Right lobe of liver (tissue), 4 donors: ENCODE data around the gene GOLPH3L.

Experiments
- POLR2A ChIP-seq: fragments of 450-650 bp; IDR thresholded peaks from one replicate; pipeline ENCODE4 v1.6.1; 2017; ENCODE audit warnings: antibody characterized with exemption, mild to moderate bottlenecking
- TF ChIP-seq, protein P1 (sequence below), 4 donors: fragments of 200-600 bp in 3 of 4; fragments of 450-650 bp in 1 of 4; IDR thresholded peaks; one replicate each; pipeline versions ENCODE4 v1.5.1 to v1.8.0; 2016 to 2022; ENCODE audit warnings: antibody characterized with exemption in 4 of 4, mild to moderate bottlenecking in 2 of 4
- donor health status: DM: no; HTN: no; CAD: no.
- donor health status: DM: no; HTN: no; CAD: no.
- donor health status: DM: no; HTN: yes; CAD: no.

DNA sequence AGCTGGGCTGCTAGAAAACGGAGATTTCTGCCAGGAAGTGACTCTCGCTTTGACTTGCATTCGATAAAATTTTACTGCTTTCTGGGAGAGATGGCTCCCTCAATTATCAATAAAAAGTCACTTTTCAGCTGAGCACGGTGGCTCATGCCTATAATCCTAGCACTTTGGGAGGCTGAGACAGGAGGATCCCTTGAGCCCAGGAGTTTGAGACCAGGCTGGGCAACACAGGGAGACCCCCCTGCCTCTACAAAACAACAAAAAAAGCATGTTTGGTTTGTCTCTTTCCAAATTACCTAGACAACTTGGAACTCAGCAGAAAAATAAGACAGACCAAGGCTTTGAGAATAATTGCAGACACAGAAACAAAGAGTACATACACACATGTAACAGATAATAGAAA is 54.7 kb downstream of the GOLPH3L start:
- TF ChIP-seq, protein P1, sequence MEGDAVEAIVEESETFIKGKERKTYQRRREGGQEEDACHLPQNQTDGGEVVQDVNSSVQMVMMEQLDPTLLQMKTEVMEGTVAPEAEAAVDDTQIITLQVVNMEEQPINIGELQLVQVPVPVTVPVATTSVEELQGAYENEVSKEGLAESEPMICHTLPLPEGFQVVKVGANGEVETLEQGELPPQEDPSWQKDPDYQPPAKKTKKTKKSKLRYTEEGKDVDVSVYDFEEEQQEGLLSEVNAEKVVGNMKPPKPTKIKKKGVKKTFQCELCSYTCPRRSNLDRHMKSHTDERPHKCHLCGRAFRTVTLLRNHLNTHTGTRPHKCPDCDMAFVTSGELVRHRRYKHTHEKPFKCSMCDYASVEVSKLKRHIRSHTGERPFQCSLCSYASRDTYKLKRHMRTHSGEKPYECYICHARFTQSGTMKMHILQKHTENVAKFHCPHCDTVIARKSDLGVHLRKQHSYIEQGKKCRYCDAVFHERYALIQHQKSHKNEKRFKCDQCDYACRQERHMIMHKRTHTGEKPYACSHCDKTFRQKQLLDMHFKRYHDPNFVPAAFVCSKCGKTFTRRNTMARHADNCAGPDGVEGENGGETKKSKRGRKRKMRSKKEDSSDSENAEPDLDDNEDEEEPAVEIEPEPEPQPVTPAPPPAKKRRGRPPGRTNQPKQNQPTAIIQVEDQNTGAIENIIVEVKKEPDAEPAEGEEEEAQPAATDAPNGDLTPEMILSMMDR (IDR thresholded peaks at IDR 0.05) = no peak
- TF ChIP-seq POLR2A = no peak
